ENCODE results near the gene CLMN.

DNA sequence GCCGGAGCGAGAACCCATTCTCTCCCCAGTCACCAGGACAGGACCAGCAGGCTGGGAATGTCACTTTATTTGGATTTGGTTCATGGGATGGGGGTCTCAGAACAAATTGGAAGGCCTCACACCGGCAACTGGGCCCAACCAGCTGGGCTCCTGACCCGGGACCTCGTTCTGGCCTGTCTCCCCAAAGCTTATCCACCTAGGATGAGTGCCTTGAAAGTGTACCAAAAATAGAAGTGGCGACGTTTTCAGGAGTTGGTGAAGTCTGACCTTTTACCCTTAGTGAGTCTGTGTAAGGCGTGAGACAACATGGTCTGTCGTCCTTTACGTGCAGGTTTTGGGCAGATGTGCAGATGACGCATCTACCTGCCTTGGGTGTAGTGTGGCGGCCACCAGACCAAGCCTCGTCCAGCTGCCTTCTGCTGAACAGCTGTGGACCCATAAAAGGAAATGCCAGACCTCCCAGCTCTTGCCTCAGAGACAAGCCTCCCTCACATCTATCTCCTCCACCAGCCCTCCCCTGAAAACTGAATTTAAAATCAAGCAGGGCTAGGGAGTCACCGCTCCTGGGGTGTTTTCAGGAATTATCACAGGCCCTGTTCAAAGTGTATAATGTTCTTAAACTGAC is 36.6 kb upstream of the CLMN start:
- no peak for TF ChIP-seq POLR2A (IDR thresholded peaks at IDR 0.05; ENCODE audit: low read depth, low read length)
- TF ChIP-seq, protein P1, sequence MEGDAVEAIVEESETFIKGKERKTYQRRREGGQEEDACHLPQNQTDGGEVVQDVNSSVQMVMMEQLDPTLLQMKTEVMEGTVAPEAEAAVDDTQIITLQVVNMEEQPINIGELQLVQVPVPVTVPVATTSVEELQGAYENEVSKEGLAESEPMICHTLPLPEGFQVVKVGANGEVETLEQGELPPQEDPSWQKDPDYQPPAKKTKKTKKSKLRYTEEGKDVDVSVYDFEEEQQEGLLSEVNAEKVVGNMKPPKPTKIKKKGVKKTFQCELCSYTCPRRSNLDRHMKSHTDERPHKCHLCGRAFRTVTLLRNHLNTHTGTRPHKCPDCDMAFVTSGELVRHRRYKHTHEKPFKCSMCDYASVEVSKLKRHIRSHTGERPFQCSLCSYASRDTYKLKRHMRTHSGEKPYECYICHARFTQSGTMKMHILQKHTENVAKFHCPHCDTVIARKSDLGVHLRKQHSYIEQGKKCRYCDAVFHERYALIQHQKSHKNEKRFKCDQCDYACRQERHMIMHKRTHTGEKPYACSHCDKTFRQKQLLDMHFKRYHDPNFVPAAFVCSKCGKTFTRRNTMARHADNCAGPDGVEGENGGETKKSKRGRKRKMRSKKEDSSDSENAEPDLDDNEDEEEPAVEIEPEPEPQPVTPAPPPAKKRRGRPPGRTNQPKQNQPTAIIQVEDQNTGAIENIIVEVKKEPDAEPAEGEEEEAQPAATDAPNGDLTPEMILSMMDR (conservative IDR thresholded peaks at IDR 0.05; ENCODE audit: low read depth, low read length): no peak
- no peak for TF ChIP-seq RFX5 (IDR thresholded peaks at IDR 0.05; ENCODE audit: low read depth, low read length)
- TF ChIP-seq RCOR1 (IDR thresholded peaks at IDR 0.05; ENCODE audit: insufficient replicate concordance, low read length): no peak
- no peak for TF ChIP-seq SMC3 (IDR thresholded peaks at IDR 0.05; ENCODE audit: low read depth, low read length)
- no peak for TF ChIP-seq RAD21 (IDR thresholded peaks at IDR 0.05; ENCODE audit: low read length)
- no peak for TF ChIP-seq FOS (IDR thresholded peaks at IDR 0.05; ENCODE audit: low read depth, low read length)
- no peak for TF ChIP-seq BHLHE40 (IDR thresholded peaks at IDR 0.05; ENCODE audit: low read depth, low read length)
- TF ChIP-seq CEBPB (IDR thresholded peaks at IDR 0.05; ENCODE audit: low read depth, low read length): no peak
- TF ChIP-seq MXI1 (IDR thresholded peaks at IDR 0.05; ENCODE audit: borderline replicate concordance, low read depth, low read length): no peak
- TF ChIP-seq, protein P2, sequence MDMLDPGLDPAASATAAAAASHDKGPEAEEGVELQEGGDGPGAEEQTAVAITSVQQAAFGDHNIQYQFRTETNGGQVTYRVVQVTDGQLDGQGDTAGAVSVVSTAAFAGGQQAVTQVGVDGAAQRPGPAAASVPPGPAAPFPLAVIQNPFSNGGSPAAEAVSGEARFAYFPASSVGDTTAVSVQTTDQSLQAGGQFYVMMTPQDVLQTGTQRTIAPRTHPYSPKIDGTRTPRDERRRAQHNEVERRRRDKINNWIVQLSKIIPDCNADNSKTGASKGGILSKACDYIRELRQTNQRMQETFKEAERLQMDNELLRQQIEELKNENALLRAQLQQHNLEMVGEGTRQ (IDR thresholded peaks at IDR 0.05; ENCODE audit: low read depth, low read length): no peak
- no peak for TF ChIP-seq NFE2L2 (IDR thresholded peaks at IDR 0.05; ENCODE audit: low read depth, low read length)
- TF ChIP-seq MAFK (IDR thresholded peaks at IDR 0.05; ENCODE audit: low read depth, low read length): no peak

Data from IMR-90 (cell line).